ENCODE results near the gene STX4. TPM values are rescaled to one million over a fixed set of nuclear protein-coding genes. Genes with fewer than 3 reads are reported as not detected.

The STX4 gene
- total RNA-seq, 1 donor = 26.8 TPM

DNA sequence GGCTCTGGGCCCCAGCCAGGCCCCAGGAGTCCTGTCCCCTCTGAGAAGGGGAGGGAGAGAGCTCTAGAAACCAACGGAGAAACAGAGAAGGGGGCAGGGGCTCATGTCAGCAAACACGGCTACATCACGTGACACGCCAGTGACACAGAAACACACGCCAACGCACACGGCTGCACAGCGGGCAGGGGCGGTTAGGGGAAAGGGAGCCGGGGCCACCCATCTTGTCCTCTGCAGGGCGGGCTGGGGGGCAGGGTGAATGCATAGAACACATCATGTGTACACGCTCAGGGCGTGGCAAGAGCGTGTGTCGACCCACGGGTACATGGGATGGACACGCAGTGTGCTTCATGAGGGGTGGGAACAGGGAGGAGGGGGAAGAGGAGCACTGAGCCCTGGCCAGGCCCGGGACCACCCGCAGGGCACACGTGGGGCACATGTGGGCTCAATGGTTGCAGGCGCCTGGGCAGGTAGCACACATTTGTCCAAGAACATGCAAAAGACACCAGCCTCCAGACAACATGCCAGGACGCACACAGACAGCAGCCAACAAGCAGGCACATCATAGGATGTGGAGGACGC is 43.8 kb upstream of the STX4 start:
- no peaks in the 10 kb centered on the region for H3K9me3 ChIP-seq (ENCODE audit: low read depth, low read length)
- no peak overlapping the region for H3K4me3 ChIP-seq (ENCODE audit: insufficient read depth, low read length)
- peaks cover 8% of the 10 kb centered on the region for H3K4me1 ChIP-seq (ENCODE audit: insufficient read depth, low read length)
- H3K27ac ChIP-seq (ENCODE audit: low read depth, low read length) = no peak overlapping the region
- H3K36me3 ChIP-seq (ENCODE audit: insufficient read depth, low read length) = peaks cover 3% of the 10 kb centered on the region
- no peaks in the 10 kb centered on the region for H3K27me3 ChIP-seq (ENCODE audit: insufficient read depth, low read length)
- no peak for DNase-seq (ENCODE audit: insufficient read length, low spot score, missing footprints)
- H3K79me2 ChIP-seq (ENCODE audit: insufficient read depth, low read length) = no peaks in the 10 kb centered on the region
- H2AFZ ChIP-seq (ENCODE audit: low read length) = no peak overlapping the region
- no peak overlapping the region for H3K4me2 ChIP-seq (ENCODE audit: insufficient read depth, low read length)
- TF ChIP-seq, protein P1, sequence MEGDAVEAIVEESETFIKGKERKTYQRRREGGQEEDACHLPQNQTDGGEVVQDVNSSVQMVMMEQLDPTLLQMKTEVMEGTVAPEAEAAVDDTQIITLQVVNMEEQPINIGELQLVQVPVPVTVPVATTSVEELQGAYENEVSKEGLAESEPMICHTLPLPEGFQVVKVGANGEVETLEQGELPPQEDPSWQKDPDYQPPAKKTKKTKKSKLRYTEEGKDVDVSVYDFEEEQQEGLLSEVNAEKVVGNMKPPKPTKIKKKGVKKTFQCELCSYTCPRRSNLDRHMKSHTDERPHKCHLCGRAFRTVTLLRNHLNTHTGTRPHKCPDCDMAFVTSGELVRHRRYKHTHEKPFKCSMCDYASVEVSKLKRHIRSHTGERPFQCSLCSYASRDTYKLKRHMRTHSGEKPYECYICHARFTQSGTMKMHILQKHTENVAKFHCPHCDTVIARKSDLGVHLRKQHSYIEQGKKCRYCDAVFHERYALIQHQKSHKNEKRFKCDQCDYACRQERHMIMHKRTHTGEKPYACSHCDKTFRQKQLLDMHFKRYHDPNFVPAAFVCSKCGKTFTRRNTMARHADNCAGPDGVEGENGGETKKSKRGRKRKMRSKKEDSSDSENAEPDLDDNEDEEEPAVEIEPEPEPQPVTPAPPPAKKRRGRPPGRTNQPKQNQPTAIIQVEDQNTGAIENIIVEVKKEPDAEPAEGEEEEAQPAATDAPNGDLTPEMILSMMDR (IDR thresholded peaks at IDR 0.05; ENCODE audit: extremely low read depth, low read depth, low read length) = no peak
- H4K20me1 ChIP-seq (ENCODE audit: insufficient read depth, low read length) = no peaks in the 10 kb centered on the region

DNA sequence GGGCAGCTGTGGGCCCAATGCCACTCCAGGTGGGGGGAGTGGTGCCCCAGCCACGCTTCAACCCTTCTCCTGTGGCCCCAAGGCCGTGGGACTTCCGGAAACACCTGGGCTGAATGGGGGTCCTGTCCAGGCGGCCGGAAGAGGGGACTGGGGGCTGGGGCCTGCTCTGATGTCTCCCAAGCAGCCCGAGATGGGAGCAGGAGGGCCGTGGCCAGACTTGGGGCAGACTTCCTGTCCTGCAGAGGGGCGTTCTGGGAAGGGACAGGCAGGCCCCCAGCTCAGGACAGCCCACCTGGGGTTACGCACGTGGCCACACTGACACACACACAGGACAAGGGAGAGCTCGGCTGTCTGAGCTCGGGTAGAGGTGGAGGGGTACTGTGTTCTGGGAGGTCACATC is 43.3 kb upstream of the STX4 start:
- no peak for DNase-seq (ENCODE audit: insufficient read length, low spot score, missing footprints)
- Histone ChIP-seq H3K4me2 (ENCODE audit: insufficient read depth, low read length) (no peak overlapping the region), H3K4me1 (ENCODE audit: insufficient read depth, low read length) (peaks cover 7% of the 10 kb centered on the region), H3K27me3 (ENCODE audit: insufficient read depth, low read length) (no peaks in the 10 kb centered on the region), H3K9me3 (ENCODE audit: low read depth, low read length) (no peaks in the 10 kb centered on the region), H4K20me1 (ENCODE audit: insufficient read depth, low read length) (no peaks in the 10 kb centered on the region), H3K36me3 (ENCODE audit: insufficient read depth, low read length) (no peaks in the 10 kb centered on the region), H3K4me3 (ENCODE audit: insufficient read depth, low read length) (no peak overlapping the region), H2AFZ (ENCODE audit: low read length) (no peak overlapping the region), H3K79me2 (ENCODE audit: insufficient read depth, low read length) (no peaks in the 10 kb centered on the region), H3K27ac (ENCODE audit: low read depth, low read length) (no peak overlapping the region)
- TF ChIP-seq, protein P1 (IDR thresholded peaks at IDR 0.05; ENCODE audit: extremely low read depth, low read depth, low read length) = no peak

DNA sequence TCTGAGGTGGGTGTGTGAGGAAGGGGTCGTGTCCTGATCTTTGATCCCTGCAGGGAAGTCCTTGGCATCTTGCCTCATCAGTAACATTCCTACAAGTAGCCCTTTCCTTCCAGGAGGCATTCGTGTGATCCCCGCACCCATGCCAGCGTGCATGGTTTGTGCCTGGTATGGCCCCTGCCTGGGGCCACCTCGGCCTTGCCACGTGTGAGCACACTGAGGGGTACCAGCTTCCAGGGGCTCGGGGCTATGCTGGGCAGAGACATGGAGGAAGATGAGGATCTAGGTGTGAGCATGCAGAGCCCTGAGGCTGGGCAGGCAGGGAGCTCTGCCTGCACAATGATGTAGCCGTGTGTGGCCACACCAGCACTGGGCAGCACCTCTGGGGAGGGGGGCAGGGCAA is 42.3 kb upstream of the STX4 start:
- H3K4me3 ChIP-seq (ENCODE audit: insufficient read depth, low read length) = no peak overlapping the region
- H3K36me3 ChIP-seq (ENCODE audit: insufficient read depth, low read length) = no peaks in the 10 kb centered on the region
- no peak overlapping the region for H2AFZ ChIP-seq (ENCODE audit: low read length)
- H3K4me1 ChIP-seq (ENCODE audit: insufficient read depth, low read length) = no peaks in the 10 kb centered on the region
- H3K79me2 ChIP-seq (ENCODE audit: insufficient read depth, low read length) = no peaks in the 10 kb centered on the region
- H4K20me1 ChIP-seq (ENCODE audit: insufficient read depth, low read length) = no peaks in the 10 kb centered on the region
- TF ChIP-seq, protein P1 (IDR thresholded peaks at IDR 0.05; ENCODE audit: extremely low read depth, low read depth, low read length) = no peak
- no peak for DNase-seq (ENCODE audit: insufficient read length, low spot score, missing footprints)
- no peak overlapping the region for H3K4me2 ChIP-seq (ENCODE audit: insufficient read depth, low read length)
- H3K27ac ChIP-seq (ENCODE audit: low read depth, low read length) = no peak overlapping the region
- no peaks in the 10 kb centered on the region for H3K27me3 ChIP-seq (ENCODE audit: insufficient read depth, low read length)
- H3K9me3 ChIP-seq (ENCODE audit: low read depth, low read length) = no peaks in the 10 kb centered on the region

DNA sequence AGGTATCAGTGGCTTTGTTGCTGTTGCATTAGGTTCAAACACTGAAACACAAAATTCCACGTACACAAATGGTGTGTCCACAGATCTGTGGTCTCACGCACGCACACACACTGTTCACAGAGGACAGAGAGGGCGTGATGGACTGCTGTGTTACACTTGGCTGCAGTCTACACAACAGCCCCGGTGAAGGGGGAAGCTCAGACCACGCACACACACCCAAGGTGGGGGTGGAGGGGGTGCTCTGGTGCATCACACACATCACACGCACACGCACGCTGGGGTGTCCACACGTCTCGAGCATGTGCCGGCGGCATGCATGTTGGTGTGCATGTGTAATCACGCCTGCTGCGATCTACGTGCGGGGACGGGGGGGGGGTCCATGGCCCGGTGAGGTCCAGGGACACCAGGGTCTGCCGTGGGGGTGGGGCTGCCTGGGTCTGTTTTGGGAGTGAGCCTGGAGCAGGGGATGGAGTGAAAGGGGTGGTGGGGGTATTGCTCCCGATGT is 41.0 kb upstream of the STX4 start:
- Histone ChIP-seq H3K4me2 (ENCODE audit: insufficient read depth, low read length) (no peak overlapping the region), H3K4me3 (ENCODE audit: insufficient read depth, low read length) (no peak overlapping the region), H3K79me2 (ENCODE audit: insufficient read depth, low read length) (no peaks in the 10 kb centered on the region), H3K9me3 (ENCODE audit: low read depth, low read length) (no peaks in the 10 kb centered on the region), H3K36me3 (ENCODE audit: insufficient read depth, low read length) (no peaks in the 10 kb centered on the region), H4K20me1 (ENCODE audit: insufficient read depth, low read length) (no peaks in the 10 kb centered on the region), H2AFZ (ENCODE audit: low read length) (no peak overlapping the region), H3K27me3 (ENCODE audit: insufficient read depth, low read length) (no peaks in the 10 kb centered on the region), H3K4me1 (ENCODE audit: insufficient read depth, low read length) (peaks cover 1% of the 10 kb centered on the region), H3K27ac (ENCODE audit: low read depth, low read length) (no peak overlapping the region)
- TF ChIP-seq, protein P1 (IDR thresholded peaks at IDR 0.05; ENCODE audit: extremely low read depth, low read depth, low read length) = no peak
- DNase-seq (ENCODE audit: insufficient read length, low spot score, missing footprints) = no peak

All from osteoblast (primary cell).